Endothelial cell of umbilical vein (primary cell): ENCODE data around the gene LRP1B. TPM values are rescaled to one million over a fixed set of nuclear protein-coding genes. Genes with fewer than 3 reads are reported as not detected.

Source experiments
- BruUV-seq: library from RNA; stranded (reverse); fragments of 400-500 nt; replicated peaks from 2 replicates; lab custom pipeline; 2021; lab: Mats Ljungman, UMichigan
- CTCF ChIA-PET: fragments of 300-600, 350-600 bp; sonication (Branson Sonifier 250); formaldehyde crosslinking; loops from one replicate; lab custom pipeline; 2021; ENCODE audit warnings: antibody characterized with exemption, inconsistent platforms; lab: Charles Lee
- POLR2A ChIA-PET: fragments of 300-600, 350-600 bp; sonication (Branson Sonifier 250); formaldehyde crosslinking; loops from one replicate; lab custom pipeline; 2021; ENCODE audit warnings: antibody characterized with exemption, inconsistent platforms; lab: Charles Lee
- DNase-seq: peaks from one replicate; pipeline ENCODE4 v3.0.0-alpha.2; 2011; ENCODE audit warnings: low read depth, low spot score
- FAIRE-seq: peaks from 2 replicates; lab custom pipeline; 2011; peaks lifted over from hg19 to GRCh38; lab: Jason Lieb, UNC
- H2AFZ ChIP-seq: 2 replicates; pipeline ENCODE4 v1.6.0; 2012; ENCODE audit warnings: low read depth, low read length, control low read depth, inconsistent platforms
- H3K27ac ChIP-seq: 2 replicates; pipeline ENCODE4 v1.5.1; 2011; ENCODE audit warnings: low read depth, mild to moderate bottlenecking, control low read depth, low read length, moderate library complexity; ENCODE audit not compliant: insufficient read depth
- H3K27me3 ChIP-seq, 2 experiments: 2 replicates each; pipeline versions ENCODE4 v1.6.0 to v1.6.1; 2011; ENCODE audit warnings: low read length in 2 of 2, mixed read lengths in 1 of 2; ENCODE audit not compliant: control insufficient read depth in 2 of 2, insufficient read depth in 2 of 2
- H3K36me3 ChIP-seq, 2 experiments: 2 replicates in 1 of 2; 3 replicates in 1 of 2; pipeline ENCODE4 v1.5.1; 2011; ENCODE audit warnings: low read length in 2 of 2, mild to moderate bottlenecking in 1 of 2, moderate library complexity in 1 of 2; ENCODE audit not compliant: control insufficient read depth in 2 of 2, insufficient read depth in 2 of 2; ENCODE audit errors: extremely low read depth in 1 of 2
- H3K4me1 ChIP-seq: 3 replicates; pipeline ENCODE4 v1.5.1; 2011; ENCODE audit warnings: mild to moderate bottlenecking, low read length; ENCODE audit not compliant: control insufficient read depth, insufficient read depth; ENCODE audit errors: extremely low read depth
- H3K4me2 ChIP-seq: 2 replicates; pipeline ENCODE4 v1.6.1; 2011; ENCODE audit warnings: low read length, control low read depth, mixed read lengths; ENCODE audit not compliant: insufficient read depth
- H3K4me3 ChIP-seq, 3 experiments: fragments of 200-600 bp in 1 of 3; sonication (generic), shearing (Covaris generic) in 1 of 3; replicated peaks in 1 of 3; 2 replicates each; pipeline ENCODE4 v1.5.1; 2011 to 2016; ENCODE audit warnings: control low read depth in 3 of 3, low read length in 3 of 3, mild to moderate bottlenecking in 2 of 3, inconsistent platforms in 1 of 3, low read depth in 1 of 3, moderate library complexity in 1 of 3; ENCODE audit not compliant: insufficient read depth in 1 of 3
- H3K79me2 ChIP-seq: 2 replicates; pipeline ENCODE4 v1.6.0; 2012; ENCODE audit warnings: low read length, inconsistent platforms; ENCODE audit not compliant: control insufficient read depth, insufficient read depth
- H3K9ac ChIP-seq: replicated peaks from 2 replicates; pipeline ENCODE3; 2011; ENCODE audit warnings: low read length, control low read depth; ENCODE audit not compliant: insufficient read depth; ENCODE audit errors: extremely low read depth
- H3K9me1 ChIP-seq: replicated peaks from 3 replicates; pipeline ENCODE4 v1.6.0; 2011; ENCODE audit warnings: mild to moderate bottlenecking, low read length; ENCODE audit not compliant: control insufficient read depth, insufficient read depth; ENCODE audit errors: extremely low read depth
- H3K9me3 ChIP-seq: replicated peaks from 2 replicates; pipeline ENCODE4 v1.5.1; 2012; ENCODE audit warnings: low read length, inconsistent platforms; ENCODE audit not compliant: control insufficient read depth, insufficient read depth
- H4K20me1 ChIP-seq: replicated peaks from 2 replicates; pipeline ENCODE3; 2011; ENCODE audit warnings: mild to moderate bottlenecking, low read length; ENCODE audit not compliant: control insufficient read depth, insufficient read depth; ENCODE audit errors: extremely low read depth
- EZH2 ChIP-seq: IDR thresholded peaks from 2 replicates; pipeline ENCODE4 v1.6.1; 2012; ENCODE audit warnings: borderline replicate concordance, low read depth, mild to moderate bottlenecking, moderate library complexity, low read length, inconsistent platforms; ENCODE audit not compliant: severe bottlenecking
- FOS ChIP-seq: IDR thresholded peaks from 2 replicates; pipeline ENCODE4 v1.6.1; 2011; ENCODE audit warnings: mild to moderate bottlenecking, low read length, moderate library complexity, borderline replicate concordance; ENCODE audit not compliant: insufficient read depth
- GATA2 ChIP-seq: IDR thresholded peaks from 2 replicates; pipeline ENCODE4 v1.7.0; 2011; ENCODE audit warnings: low read depth, mild to moderate bottlenecking, moderate library complexity, mixed read lengths, low read length; ENCODE audit not compliant: insufficient read length, insufficient read depth
- JUN ChIP-seq: IDR thresholded peaks from 2 replicates; pipeline ENCODE4 v1.6.1; 2011; ENCODE audit warnings: borderline replicate concordance, low read depth; ENCODE audit not compliant: insufficient read length, insufficient read depth
- MYC ChIP-seq: IDR thresholded peaks from one replicate; pipeline ENCODE4 v1.6.1; 2011; ENCODE audit warnings: mild to moderate bottlenecking, low read depth, low read length
- POLR2A ChIP-seq: IDR thresholded peaks from 2 replicates; pipeline ENCODE4 v1.6.1; 2012; ENCODE audit warnings: low read depth, mild to moderate bottlenecking, control low read depth, low read length
- POLR2AphosphoS5 ChIP-seq: IDR thresholded peaks from 2 replicates; pipeline ENCODE4 v1.6.1; 2012; ENCODE audit warnings: low read depth, mild to moderate bottlenecking, control low read depth, low read length, moderate library complexity; ENCODE audit not compliant: insufficient read depth
- dilution Hi-C: fragments of 300-500 bp; cut with MboI; formaldehyde crosslinking; loops from one replicate; pipeline ENCODE4 v1.15.0; 2019; ENCODE audit warnings: low sequenced_read_pairs; ENCODE audit not compliant: extremely low pct_ligation_motif_present
- intact Hi-C: fragments of 100-400 bp; cut with micrococcal nuclease; formaldehyde crosslinking; loops from one replicate; pipeline ENCODE4 v1.10.0; 2022
- polyA plus RNA-seq, 4 experiments: library from polyadenylated mRNA; depleted of rRNA in 3 of 4; stranded (reverse) in 3 of 4; unstranded in 1 of 4; fragments of >200 nt; gene quantifications; 2 replicates each; pipeline versions ENCODE4 v1.2.1 to v1.2.3, GENCODE V29; 2011 to 2012; ENCODE audit warnings: missing spikeins in 1 of 4
- total RNA-seq: library from RNA; stranded (reverse); gene quantifications from 2 replicates; pipeline ENCODE4 v1.2.3, GENCODE V29; 2021
- TF ChIP-seq, protein P1 (sequence below): IDR thresholded peaks from 2 replicates; pipeline ENCODE4 v1.6.1; 2011; ENCODE audit not compliant: insufficient read depth, insufficient read length
- TF ChIP-seq, protein P2 (sequence below), 2 donors: IDR thresholded peaks; 1 replicate in 1 of 2; 2 replicates in 1 of 2; pipeline ENCODE4 v1.5.1; 2011; ENCODE audit warnings: low read length in 2 of 2, mild to moderate bottlenecking in 2 of 2, moderate library complexity in 2 of 2, control low read depth in 1 of 2, inconsistent platforms in 1 of 2, low read depth in 1 of 2; ENCODE audit not compliant: insufficient read depth in 1 of 2; ENCODE audit errors: extremely low read depth in 1 of 2

LRP1B gene
- total and polyA plus RNA-seq, 2 donors (not counting 3 experiments of a cell fraction or from before 2014, with no cell fraction given) = 0.03 to 0.07 TPM

DNA sequence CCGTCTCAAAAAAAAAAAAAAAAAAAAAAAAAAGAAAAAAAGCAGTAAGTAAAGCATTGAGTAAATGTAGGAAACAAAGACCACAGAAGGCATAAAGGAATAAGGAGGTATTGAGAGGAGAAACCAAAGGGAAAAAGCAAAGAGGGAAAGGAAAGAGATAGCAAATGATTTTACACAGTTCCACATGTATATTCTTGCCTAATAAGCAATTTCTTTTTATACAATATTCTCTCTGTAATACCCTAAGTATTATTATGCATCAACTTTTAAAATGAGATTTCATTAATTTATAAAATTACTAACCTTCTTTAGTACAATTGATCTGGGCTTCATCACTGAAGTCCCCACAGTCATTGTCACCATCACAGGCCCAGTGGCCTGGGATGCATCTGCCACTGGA is 1180.9 kb downstream of the LRP1B start:
- H2AFZ ChIP-seq = no peak overlapping the region
- POLR2A ChIA-PET = no interaction called here
- H3K36me3 ChIP-seq = no peaks in the 10 kb centered on the region
- TF ChIP-seq MYC (no peak), JUN (no peak), EZH2 (no peak), POLR2A (no peak), POLR2AphosphoS5 (no peak), GATA2 (no peak), FOS (no peak)
- TF ChIP-seq, protein P1, sequence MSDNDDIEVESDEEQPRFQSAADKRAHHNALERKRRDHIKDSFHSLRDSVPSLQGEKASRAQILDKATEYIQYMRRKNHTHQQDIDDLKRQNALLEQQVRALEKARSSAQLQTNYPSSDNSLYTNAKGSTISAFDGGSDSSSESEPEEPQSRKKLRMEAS = no peak
- TF ChIP-seq, protein P2, sequence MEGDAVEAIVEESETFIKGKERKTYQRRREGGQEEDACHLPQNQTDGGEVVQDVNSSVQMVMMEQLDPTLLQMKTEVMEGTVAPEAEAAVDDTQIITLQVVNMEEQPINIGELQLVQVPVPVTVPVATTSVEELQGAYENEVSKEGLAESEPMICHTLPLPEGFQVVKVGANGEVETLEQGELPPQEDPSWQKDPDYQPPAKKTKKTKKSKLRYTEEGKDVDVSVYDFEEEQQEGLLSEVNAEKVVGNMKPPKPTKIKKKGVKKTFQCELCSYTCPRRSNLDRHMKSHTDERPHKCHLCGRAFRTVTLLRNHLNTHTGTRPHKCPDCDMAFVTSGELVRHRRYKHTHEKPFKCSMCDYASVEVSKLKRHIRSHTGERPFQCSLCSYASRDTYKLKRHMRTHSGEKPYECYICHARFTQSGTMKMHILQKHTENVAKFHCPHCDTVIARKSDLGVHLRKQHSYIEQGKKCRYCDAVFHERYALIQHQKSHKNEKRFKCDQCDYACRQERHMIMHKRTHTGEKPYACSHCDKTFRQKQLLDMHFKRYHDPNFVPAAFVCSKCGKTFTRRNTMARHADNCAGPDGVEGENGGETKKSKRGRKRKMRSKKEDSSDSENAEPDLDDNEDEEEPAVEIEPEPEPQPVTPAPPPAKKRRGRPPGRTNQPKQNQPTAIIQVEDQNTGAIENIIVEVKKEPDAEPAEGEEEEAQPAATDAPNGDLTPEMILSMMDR (IDR thresholded peaks at IDR 0.05; ENCODE audit: extremely low read depth in 1 of 2, insufficient read depth in 1 of 2, low read depth in 1 of 2, low read length in 2 of 2) = no peak
- intact Hi-C loops = no loop called here
- dilution Hi-C loops = no loop called here
- H3K27ac ChIP-seq = no peak overlapping the region
- FAIRE-seq (no peak), DNase-seq (no peak)
- no peaks in the 10 kb centered on the region for H3K9me1 ChIP-seq
- no peaks in the 10 kb centered on the region for H3K79me2 ChIP-seq
- no peaks in the 10 kb centered on the region for H3K9me3 ChIP-seq
- H3K9ac ChIP-seq = no peak overlapping the region
- no peaks in the 10 kb centered on the region for H4K20me1 ChIP-seq
- CTCF ChIA-PET = interaction anchor here (1.6 kb wide), 1 partner anchor 8 kb away, joined by 5 read pairs; no protein-coding TSS in a partner anchor
- no peak overlapping the region for H3K4me2 ChIP-seq
- no peaks in the 10 kb centered on the region for H3K27me3 ChIP-seq
- BruUV-seq = no TSS peak
- H3K4me1 ChIP-seq = no peaks in the 10 kb centered on the region
- H3K4me3 ChIP-seq = no peak overlapping the region
